ENCODE results near the gene IMMT. TPM values are rescaled to one million over a fixed set of nuclear protein-coding genes. Genes with fewer than 3 reads are reported as not detected.

IMMT gene
- total and polyA plus RNA-seq, 2 donors (not counting 1 experiment from before 2014, with no cell fraction given), result 23.5 to 66.0 TPM

- H3K9me3 Mint-ChIP-seq (ENCODE audit: insufficient read depth), result no peaks in the 10 kb centered on the region
- intact Hi-C loops (cut with micrococcal nuclease), result no loop called here
- Histone ChIP-seq H3K79me2 (ENCODE audit: control insufficient read depth, insufficient read depth, low read length) (peaks cover 26% of the 10 kb centered on the region), H3K27ac (ENCODE audit: low read length in 2 of 2) (no peak overlapping the region), H3K4me3 (ENCODE audit: control extremely low read depth in 1 of 5, extremely low read depth in 1 of 5, insufficient read depth in 1 of 5, low read depth in 2 of 5, low read length in 4 of 5) (no peak overlapping the region), H3K9ac (ENCODE audit: low read length) (no peak overlapping the region), H2AFZ (ENCODE audit: insufficient read depth, low read depth, low read length, poor library complexity, severe bottlenecking) (no peak overlapping the region), H3K4me2 (replicated peaks; ENCODE audit: low read depth, low read length, poor library complexity, severe bottlenecking) (no peak overlapping the region), H3K27me3 (replicated peaks in 1 of 4; ENCODE audit: control extremely low read depth in 1 of 4, control insufficient read depth in 3 of 4, insufficient read depth in 4 of 4, low read length in 3 of 4) (no peaks in the 10 kb centered on the region), H3K9me3 (ENCODE audit: control extremely low read depth in 1 of 3, control insufficient read depth in 2 of 3, insufficient read depth in 1 of 3, low read length in 2 of 3) (no peaks in the 10 kb centered on the region), H3K36me3 (replicated peaks in 1 of 2; ENCODE audit: control extremely low read depth in 1 of 2, control insufficient read depth in 1 of 2, extremely low read depth in 1 of 2, insufficient read depth in 2 of 2, low read length in 1 of 2) (peaks cover 17 to 64% of the 10 kb centered on the region in 2 experiments), H4K20me1 (ENCODE audit: control insufficient read depth, insufficient read depth, low read length, poor library complexity, severe bottlenecking) (no peaks in the 10 kb centered on the region), H3K4me1 (ENCODE audit: control insufficient read depth in 2 of 2, insufficient read depth in 2 of 2, low read length in 2 of 2) (peaks cover 5 to 7% of the 10 kb centered on the region in 2 donors)
- POLR2A ChIA-PET, result no interaction called here
- no peak overlapping the region for H3K4me3 Mint-ChIP-seq
- H3K27ac Mint-ChIP-seq, result no peak overlapping the region
- no CpG with 5 or more reads among the region's 2 CpGs for WGBS (ENCODE audit: insufficient coverage)
- H3K4me1 Mint-ChIP-seq, result peaks cover 18% of the 10 kb centered on the region
- no peak for DNase-seq
- H3K27me3 Mint-ChIP-seq, result no peaks in the 10 kb centered on the region
- TF ChIP-seq, protein P1, sequence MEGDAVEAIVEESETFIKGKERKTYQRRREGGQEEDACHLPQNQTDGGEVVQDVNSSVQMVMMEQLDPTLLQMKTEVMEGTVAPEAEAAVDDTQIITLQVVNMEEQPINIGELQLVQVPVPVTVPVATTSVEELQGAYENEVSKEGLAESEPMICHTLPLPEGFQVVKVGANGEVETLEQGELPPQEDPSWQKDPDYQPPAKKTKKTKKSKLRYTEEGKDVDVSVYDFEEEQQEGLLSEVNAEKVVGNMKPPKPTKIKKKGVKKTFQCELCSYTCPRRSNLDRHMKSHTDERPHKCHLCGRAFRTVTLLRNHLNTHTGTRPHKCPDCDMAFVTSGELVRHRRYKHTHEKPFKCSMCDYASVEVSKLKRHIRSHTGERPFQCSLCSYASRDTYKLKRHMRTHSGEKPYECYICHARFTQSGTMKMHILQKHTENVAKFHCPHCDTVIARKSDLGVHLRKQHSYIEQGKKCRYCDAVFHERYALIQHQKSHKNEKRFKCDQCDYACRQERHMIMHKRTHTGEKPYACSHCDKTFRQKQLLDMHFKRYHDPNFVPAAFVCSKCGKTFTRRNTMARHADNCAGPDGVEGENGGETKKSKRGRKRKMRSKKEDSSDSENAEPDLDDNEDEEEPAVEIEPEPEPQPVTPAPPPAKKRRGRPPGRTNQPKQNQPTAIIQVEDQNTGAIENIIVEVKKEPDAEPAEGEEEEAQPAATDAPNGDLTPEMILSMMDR (IDR thresholded peaks at IDR 0.05), result no peak
- TF ChIP-seq EZH2 (IDR thresholded peaks at IDR 0.05; ENCODE audit: borderline replicate concordance, insufficient read depth, low read depth, low read length, poor library complexity, severe bottlenecking), result no peak
- CTCF ChIA-PET, result no interaction called here
- no peak for ATAC-seq (ENCODE audit: low read depth)
Observed at GRCh38 chr2:86172610-86173009, 22.7 kb downstream of the IMMT start.

DNA sequence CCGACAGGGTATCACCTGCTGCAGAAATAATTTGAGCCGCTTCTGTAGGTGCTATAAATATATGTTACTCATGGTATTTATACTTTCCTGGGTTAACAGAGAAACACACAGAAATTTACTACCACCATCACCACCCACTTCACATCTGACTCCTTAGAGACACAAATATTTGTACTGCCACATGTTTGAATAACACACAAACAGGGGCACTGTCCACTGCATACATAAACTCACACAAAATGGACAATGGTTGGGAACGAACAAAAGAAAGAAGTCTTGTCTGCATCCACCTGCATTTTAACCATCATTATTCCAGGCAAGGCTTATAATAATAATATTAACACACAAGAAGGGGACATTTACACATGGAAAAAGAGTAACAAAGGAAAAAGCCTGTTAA is 24.0 kb downstream of the IMMT start:
- Histone ChIP-seq H3K4me2 (replicated peaks; ENCODE audit: low read depth, low read length, poor library complexity, severe bottlenecking) (no peak overlapping the region), H4K20me1 (ENCODE audit: control insufficient read depth, insufficient read depth, low read length, poor library complexity, severe bottlenecking) (no peaks in the 10 kb centered on the region), H3K27ac (ENCODE audit: low read length in 2 of 2) (no peak overlapping the region), H2AFZ (ENCODE audit: insufficient read depth, low read depth, low read length, poor library complexity, severe bottlenecking) (no peak overlapping the region), H3K4me3 (ENCODE audit: control extremely low read depth in 1 of 5, extremely low read depth in 1 of 5, insufficient read depth in 1 of 5, low read depth in 2 of 5, low read length in 4 of 5) (no peak overlapping the region), H3K9ac (ENCODE audit: low read length) (no peak overlapping the region), H3K36me3 (replicated peaks in 1 of 2; ENCODE audit: control extremely low read depth in 1 of 2, control insufficient read depth in 1 of 2, extremely low read depth in 1 of 2, insufficient read depth in 2 of 2, low read length in 1 of 2) (peaks cover 16 to 58% of the 10 kb centered on the region in 2 experiments), H3K9me3 (ENCODE audit: control extremely low read depth in 1 of 3, control insufficient read depth in 2 of 3, insufficient read depth in 1 of 3, low read length in 2 of 3) (no peaks in the 10 kb centered on the region), H3K4me1 (ENCODE audit: control insufficient read depth in 2 of 2, insufficient read depth in 2 of 2, low read length in 2 of 2) (peaks cover 5 to 7% of the 10 kb centered on the region in 2 donors), H3K79me2 (ENCODE audit: control insufficient read depth, insufficient read depth, low read length) (peaks cover 14% of the 10 kb centered on the region), H3K27me3 (replicated peaks in 1 of 4; ENCODE audit: control extremely low read depth in 1 of 4, control insufficient read depth in 3 of 4, insufficient read depth in 4 of 4, low read length in 3 of 4) (no peaks in the 10 kb centered on the region)
- no peak for TF ChIP-seq EZH2 (IDR thresholded peaks at IDR 0.05; ENCODE audit: borderline replicate concordance, insufficient read depth, low read depth, low read length, poor library complexity, severe bottlenecking)
- TF ChIP-seq, protein P1 (IDR thresholded peaks at IDR 0.05), result no peak
- POLR2A ChIA-PET, result no interaction called here
- no peak overlapping the region for H3K27ac Mint-ChIP-seq
- H3K4me1 Mint-ChIP-seq, result peaks cover 17% of the 10 kb centered on the region
- H3K4me3 Mint-ChIP-seq, result no peak overlapping the region
- no peak for ATAC-seq (ENCODE audit: low read depth)
- H3K27me3 Mint-ChIP-seq, result no peaks in the 10 kb centered on the region
- DNase-seq, result no peak
- CTCF ChIA-PET, result no interaction called here
- intact Hi-C loops (cut with micrococcal nuclease), result no loop called here
- H3K9me3 Mint-ChIP-seq (ENCODE audit: insufficient read depth), result no peaks in the 10 kb centered on the region
- WGBS (ENCODE audit: insufficient coverage), result no CpG with 5 or more reads among the region's 3 CpGs

All from B cell (primary cell).